OCI-LY1 (cell line): ENCODE results near the gene TTLL10.

ENCODE experiments used
- H2AFZ ChIP-seq: fragments of 200-600 bp; sonication (generic), shearing (Covaris generic); 2 replicates; pipeline ENCODE4 v1.6.0; 2014; ENCODE audit warnings: antibody characterized with exemption, mild to moderate bottlenecking, low read length
- H3F3A ChIP-seq: fragments of 200-600 bp; sonication (generic), shearing (Covaris generic); 2 replicates; pipeline ENCODE4 v1.6.0; 2014; ENCODE audit warnings: mild to moderate bottlenecking, antibody characterized with exemption, low read length, moderate library complexity; ENCODE audit not compliant: insufficient read depth
- H3K27ac ChIP-seq: fragments of 200-600 bp; sonication (generic); 2 replicates; pipeline ENCODE4 v1.5.1; 2014; ENCODE audit warnings: low read length, mixed run types, mild to moderate bottlenecking, low read depth; ENCODE audit not compliant: poor library complexity, severe bottlenecking
- H3K27me3 ChIP-seq: fragments of 200-600 bp; sonication (generic); 2 replicates; pipeline ENCODE4 v1.6.0; 2014; ENCODE audit warnings: antibody characterized with exemption, mild to moderate bottlenecking, low read length, moderate library complexity; ENCODE audit not compliant: insufficient read depth
- H3K36me3 ChIP-seq: fragments of 200-600 bp; sonication (generic); 2 replicates; pipeline ENCODE4 v1.6.1; 2014; ENCODE audit warnings: mild to moderate bottlenecking, antibody characterized with exemption, low read length, moderate library complexity, mixed read lengths; ENCODE audit not compliant: insufficient read depth
- H3K4me1 ChIP-seq: fragments of 200-600 bp; sonication (generic); 2 replicates; pipeline ENCODE4 v1.5.1; 2014; ENCODE audit warnings: mild to moderate bottlenecking, low read length, moderate library complexity; ENCODE audit not compliant: insufficient read depth, severe bottlenecking
- H3K4me2 ChIP-seq: fragments of 200-600 bp; sonication (generic), shearing (Covaris generic); 2 replicates; pipeline ENCODE4 v1.6.1; 2014; ENCODE audit warnings: low read length
- H3K4me3 ChIP-seq: fragments of 200-600 bp; sonication (generic); 2 replicates; pipeline ENCODE4 v1.5.1; 2014; ENCODE audit warnings: low read length, low read depth, mild to moderate bottlenecking, mixed read lengths; ENCODE audit not compliant: poor library complexity, severe bottlenecking
- H3K79me2 ChIP-seq: fragments of 200-600 bp; shearing (Covaris generic); 2 replicates; pipeline ENCODE4 v1.6.1; 2016; ENCODE audit warnings: mixed run types, low read length, mixed read lengths; ENCODE audit not compliant: insufficient read depth
- H3K9ac ChIP-seq: fragments of 200-600 bp; sonication (generic), shearing (Covaris generic); 2 replicates; pipeline ENCODE4 v1.6.1; 2014; ENCODE audit warnings: mild to moderate bottlenecking, low read length, mixed read lengths
- H3K9me2 ChIP-seq: fragments of 200-600 bp; sonication (generic), shearing (Covaris generic); 2 replicates; pipeline ENCODE4 v1.6.1; 2014; ENCODE audit warnings: low read depth, mild to moderate bottlenecking, low read length, mixed read lengths
- H3K9me3 ChIP-seq: fragments of 200-600 bp; shearing (Covaris generic); 2 replicates; pipeline ENCODE4 v1.6.1; 2014; ENCODE audit warnings: low read length, mixed read lengths
- H4K20me1 ChIP-seq: fragments of 200-600 bp; sonication (generic), shearing (Covaris generic); 2 replicates; pipeline ENCODE4 v1.6.0; 2016; ENCODE audit warnings: mild to moderate bottlenecking, low read length; ENCODE audit not compliant: insufficient read depth
- EZH2 ChIP-seq: fragments of 200-600 bp; sonication (generic), shearing (Covaris generic); IDR thresholded peaks from 2 replicates; pipeline ENCODE4 v1.8.0; 2017; ENCODE audit warnings: borderline replicate concordance, mixed run types, mild to moderate bottlenecking, antibody characterized with exemption, low read length, moderate library complexity, mixed read lengths
- TF ChIP-seq, protein P1 (sequence below): fragments of 200-600 bp; sonication (generic), shearing (Covaris generic); IDR thresholded peaks from 2 replicates; pipeline ENCODE4 v1.5.1; 2017; ENCODE audit warnings: mild to moderate bottlenecking, antibody characterized with exemption, low read length, moderate library complexity, mixed read lengths

TTLL10 gene

GRCh38 chr1:1225913-1226312 lies 52.2 kb downstream of the TTLL10 start:
- H3K36me3 ChIP-seq = peaks cover 71% of the 10 kb centered on the region

DNA sequence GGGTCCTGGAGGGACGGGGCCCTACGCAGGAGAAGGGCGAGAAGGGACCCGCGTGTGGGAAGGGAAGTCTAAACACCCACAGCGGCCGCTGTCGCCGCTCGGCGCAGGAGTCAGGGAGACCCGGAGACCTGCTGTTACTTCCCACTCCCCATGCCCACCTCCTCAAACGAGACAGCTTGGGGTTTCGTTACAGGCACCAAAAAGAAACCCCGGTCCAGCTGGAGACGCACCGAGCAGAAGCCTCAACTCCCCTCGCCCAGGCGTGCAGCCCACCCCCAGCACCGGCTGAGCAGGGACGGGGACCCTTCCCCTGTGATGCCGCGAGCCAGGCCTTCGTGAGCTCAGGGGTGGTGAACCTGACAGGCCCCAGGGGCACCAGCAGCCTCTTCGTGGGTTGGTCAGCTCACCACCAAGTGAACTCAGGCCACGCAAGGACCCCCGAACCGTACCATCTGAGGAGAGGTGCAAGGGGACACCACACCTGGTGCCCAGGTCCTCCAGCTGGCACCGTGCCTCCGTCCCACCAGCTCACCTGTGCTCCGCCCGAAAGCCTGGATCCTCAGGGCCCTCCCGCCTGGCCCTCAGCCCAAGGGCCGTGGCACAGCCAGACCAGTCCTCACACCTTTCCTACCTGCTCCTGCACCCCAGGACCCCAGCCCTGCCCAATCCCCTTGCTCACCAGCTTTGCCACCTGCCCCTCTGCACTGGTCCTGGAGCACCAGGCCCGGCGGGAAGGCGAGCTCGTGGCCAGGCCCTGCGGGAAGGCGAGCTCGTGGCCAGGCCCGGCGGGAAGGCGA lies 53.1 kb downstream of the TTLL10 start:
- H3K9me3 ChIP-seq = no peaks in the 10 kb centered on the region
- peaks cover 63% of the 10 kb centered on the region for H3K36me3 ChIP-seq
- no peak overlapping the region for H3K4me3 ChIP-seq
- peaks cover 24% of the 10 kb centered on the region for H3K4me1 ChIP-seq
- peaks cover 19% of the 10 kb centered on the region for H3K79me2 ChIP-seq
- no peak overlapping the region for H3K27ac ChIP-seq
- no peak overlapping the region for H2AFZ ChIP-seq
- no peaks in the 10 kb centered on the region for H3F3A ChIP-seq
- H3K9me2 ChIP-seq = no peaks in the 10 kb centered on the region
- no peaks in the 10 kb centered on the region for H3K27me3 ChIP-seq
- H4K20me1 ChIP-seq = no peaks in the 10 kb centered on the region
- H3K4me2 ChIP-seq = no peak overlapping the region
- H3K9ac ChIP-seq = no peak overlapping the region
- no peak for TF ChIP-seq EZH2
- TF ChIP-seq, protein P1, sequence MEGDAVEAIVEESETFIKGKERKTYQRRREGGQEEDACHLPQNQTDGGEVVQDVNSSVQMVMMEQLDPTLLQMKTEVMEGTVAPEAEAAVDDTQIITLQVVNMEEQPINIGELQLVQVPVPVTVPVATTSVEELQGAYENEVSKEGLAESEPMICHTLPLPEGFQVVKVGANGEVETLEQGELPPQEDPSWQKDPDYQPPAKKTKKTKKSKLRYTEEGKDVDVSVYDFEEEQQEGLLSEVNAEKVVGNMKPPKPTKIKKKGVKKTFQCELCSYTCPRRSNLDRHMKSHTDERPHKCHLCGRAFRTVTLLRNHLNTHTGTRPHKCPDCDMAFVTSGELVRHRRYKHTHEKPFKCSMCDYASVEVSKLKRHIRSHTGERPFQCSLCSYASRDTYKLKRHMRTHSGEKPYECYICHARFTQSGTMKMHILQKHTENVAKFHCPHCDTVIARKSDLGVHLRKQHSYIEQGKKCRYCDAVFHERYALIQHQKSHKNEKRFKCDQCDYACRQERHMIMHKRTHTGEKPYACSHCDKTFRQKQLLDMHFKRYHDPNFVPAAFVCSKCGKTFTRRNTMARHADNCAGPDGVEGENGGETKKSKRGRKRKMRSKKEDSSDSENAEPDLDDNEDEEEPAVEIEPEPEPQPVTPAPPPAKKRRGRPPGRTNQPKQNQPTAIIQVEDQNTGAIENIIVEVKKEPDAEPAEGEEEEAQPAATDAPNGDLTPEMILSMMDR = no peak

More at GRCh38 chr1:1225913-1226312, 52.2 kb downstream of the TTLL10 start:
- peaks cover 14% of the 10 kb centered on the region for H3K79me2 ChIP-seq
- no peaks in the 10 kb centered on the region for H3F3A ChIP-seq
- H3K4me3 ChIP-seq = no peak overlapping the region
- no peaks in the 10 kb centered on the region for H3K9me2 ChIP-seq
- H2AFZ ChIP-seq = no peak overlapping the region
- no peak overlapping the region for H3K9ac ChIP-seq
- H3K4me1 ChIP-seq = peaks cover 24% of the 10 kb centered on the region
- TF ChIP-seq EZH2 = no peak
- TF ChIP-seq, protein P1 = no peak
- no peaks in the 10 kb centered on the region for H3K9me3 ChIP-seq
- H3K4me2 ChIP-seq = no peak overlapping the region
- H3K27ac ChIP-seq = no peak overlapping the region
- no peaks in the 10 kb centered on the region for H3K27me3 ChIP-seq
- H4K20me1 ChIP-seq = no peaks in the 10 kb centered on the region

DNA sequence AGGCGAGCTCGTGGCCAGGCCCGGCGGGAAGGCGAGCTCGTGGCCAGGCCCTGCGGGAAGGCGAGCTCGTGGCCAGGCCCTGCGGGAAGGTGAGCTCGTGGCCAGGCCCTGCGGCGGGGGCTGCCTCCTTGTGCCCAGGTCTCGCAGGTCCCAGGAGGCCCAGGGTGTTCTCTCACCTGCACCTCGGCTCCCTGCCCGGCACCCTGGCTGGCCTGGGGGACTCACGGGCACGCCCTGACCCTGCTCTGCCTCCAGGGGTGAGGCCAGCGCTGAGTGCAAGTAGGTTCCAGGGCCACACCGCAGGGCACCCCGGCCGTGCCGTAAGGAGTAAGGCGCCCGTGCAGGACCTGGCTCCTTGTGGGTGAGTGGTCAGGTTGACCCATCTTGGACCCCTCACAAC lies 53.7 kb downstream of the TTLL10 start:
- no peaks in the 10 kb centered on the region for H3K27me3 ChIP-seq
- no peaks in the 10 kb centered on the region for H3F3A ChIP-seq
- no peak overlapping the region for H3K27ac ChIP-seq
- H3K9me2 ChIP-seq = no peaks in the 10 kb centered on the region
- no peak overlapping the region for H3K4me2 ChIP-seq
- H3K4me1 ChIP-seq = peaks cover 24% of the 10 kb centered on the region
- no peak overlapping the region for H3K4me3 ChIP-seq
- H3K9ac ChIP-seq = no peak overlapping the region
- H4K20me1 ChIP-seq = no peaks in the 10 kb centered on the region
- peaks cover 57% of the 10 kb centered on the region for H3K36me3 ChIP-seq
- no peak for TF ChIP-seq EZH2
- TF ChIP-seq, protein P1 = no peak
- H3K9me3 ChIP-seq = no peaks in the 10 kb centered on the region
- H2AFZ ChIP-seq = no peak overlapping the region
- peaks cover 19% of the 10 kb centered on the region for H3K79me2 ChIP-seq
